Posterior vena cava (tissue), 2 donors: ENCODE data around the gene ARHGEF19. TPM values are rescaled to one million over a fixed set of nuclear protein-coding genes. Genes with fewer than 3 reads are reported as not detected.

ENCODE experiments used
- DNase-seq: peaks from one replicate; pipeline ENCODE4 v3.0.0-alpha.2; 2020; ENCODE audit warnings: low spot score
- intact Hi-C, 2 donors: fragments of 100-400 bp; cut with DNase I; formaldehyde crosslinking; loops; one replicate each; pipeline versions ENCODE4 v1.14.1 to v1.14.2; 2022 to 2023
- total RNA-seq, 2 donors: library from RNA; stranded (reverse); fragmentation: NEBNext Ultra II Directional; extraction: Animal tissue kit (Norgen Biotek cat#: 25700); gene quantifications; one replicate each; pipeline ENCODE4 v1.2.1, GENCODE V29; 2021
- donor health status: DM: yes; HTN: yes; CAD: no.
- donor health status: DM: yes; HTN: yes; CAD: no.

The ARHGEF19 gene
- total RNA-seq, 2 donors from 2014 or later: 4.7 to 5.5 TPM

DNA sequence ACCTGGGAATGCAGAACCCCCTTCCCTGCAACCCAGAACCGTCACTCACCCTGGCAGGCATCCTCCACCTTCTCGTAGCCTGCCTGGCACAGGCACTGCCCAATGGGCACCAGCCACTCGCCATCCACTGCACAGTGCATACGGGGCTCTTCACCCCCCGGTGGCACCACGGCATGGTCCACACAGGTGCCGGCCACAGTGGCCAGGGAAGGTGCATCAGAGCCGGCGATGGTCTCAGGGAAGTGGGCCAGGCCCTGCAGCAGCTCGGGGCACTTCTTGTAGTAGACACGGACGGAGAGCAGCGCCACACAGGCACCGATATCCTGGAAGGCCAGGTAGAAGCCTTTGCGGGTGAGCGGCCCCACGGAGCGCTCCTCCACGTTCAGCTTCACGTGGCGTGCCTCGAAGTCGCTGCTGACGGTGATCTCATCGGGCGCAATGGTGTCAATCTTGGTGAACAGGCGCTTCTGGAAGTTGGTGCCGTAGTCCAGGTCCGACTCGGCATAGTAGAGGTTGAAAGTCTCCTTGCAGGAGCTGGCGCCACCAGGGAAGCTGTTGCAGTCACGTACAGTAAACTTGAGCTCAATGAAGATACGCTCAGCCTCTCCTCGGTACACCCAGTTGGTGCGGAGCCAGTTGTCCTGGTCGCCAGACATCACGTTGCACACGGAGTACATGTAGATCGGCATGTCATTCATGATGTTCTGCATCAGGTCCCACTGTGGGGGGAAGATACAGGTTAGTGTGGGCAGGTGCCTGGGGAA lies 63.9 kb downstream of the ARHGEF19 start:
- intact Hi-C loops: loop anchor here in 1 of 2 donors (5.0 kb wide), 1 partner anchor 34 kb away; no protein-coding TSS in a partner anchor

More for the DNA sequence above, 63.9 kb downstream of the ARHGEF19 start:
- DNase-seq: no peak

Other genes starting within 250 kb of the ARHGEF19 start
- 10 to 100 TPM; 31.6 to 38.7 TPM for gene ZBTB17, start 236.6 kb downstream of the ARHGEF19 start, total RNA-seq
- gene SRARP, start 208.4 kb downstream of the ARHGEF19 start, total RNA-seq: not detected
- 100 to 1,000 TPM; 272 to 588 TPM for gene HSPB7, start 194.6 kb downstream of the ARHGEF19 start, total RNA-seq
- under 1 TPM; 0.51 to 0.90 TPM for gene CLCNKA, start 190.6 kb downstream of the ARHGEF19 start, total RNA-seq
- gene CLCNKB, start 168.9 kb downstream of the ARHGEF19 start, total RNA-seq: under 1 TPM; 0.62 to 0.88 TPM
- 1 to 10 TPM in 1 of 2 donors, under 1 TPM in 1; 0.88 to 1.2 TPM for gene FAM131C, start 139.0 kb downstream of the ARHGEF19 start, total RNA-seq
- gene EPHA2, start 56.6 kb downstream of the ARHGEF19 start, total RNA-seq: 10 to 100 TPM in 1 of 2 donors, 1 to 10 TPM in 1; 7.8 to 15.4 TPM
- gene CPLANE2, start 24.5 kb upstream of the ARHGEF19 start, total RNA-seq: 1 to 10 TPM; 4.1 to 5.2 TPM
- 10 to 100 TPM; 17.8 to 20.8 TPM for gene FBXO42, start 139.8 kb upstream of the ARHGEF19 start, total RNA-seq
- gene SZRD1, start 154.6 kb upstream of the ARHGEF19 start, total RNA-seq: 100 to 1,000 TPM; 115 to 167 TPM
- not detected for gene SPATA21, start 224.8 kb upstream of the ARHGEF19 start, total RNA-seq
- gene NECAP2, start 228.1 kb upstream of the ARHGEF19 start, total RNA-seq: 10 to 100 TPM; 30.5 to 42.9 TPM